HG03439 (cell line): ENCODE measurements around the gene ALKBH3.

ENCODE experiments used
- ATAC-seq: cut with Tn5 transposase; IDR thresholded peaks from one replicate; pipeline ENCODE4 v1.9.1; 2021; ENCODE audit warnings: mild to moderate bottlenecking, moderate library complexity; ENCODE audit not compliant: unreplicated experiment

ALKBH3 gene

GRCh38 chr11:43936076-43936475, 55.4 kb downstream of the ALKBH3 start:
- no peak for ATAC-seq

- ATAC-seq: no peak
Measured at GRCh38 chr11:43937434-43938411, 57.1 kb downstream of the ALKBH3 start.

- ATAC-seq: no peak
Measured at GRCh38 chr11:43941257-43941994, 60.8 kb downstream of the ALKBH3 start.

GRCh38 chr11:43942662-43943371, 62.2 kb downstream of the ALKBH3 start:
- ATAC-seq: no peak

GRCh38 chr11:43943372-43943930, 62.8 kb downstream of the ALKBH3 start:
- no peak for ATAC-seq

- no peak for ATAC-seq
Measured at GRCh38 chr11:43943931-43944751, 63.5 kb downstream of the ALKBH3 start.

GRCh38 chr11:43944761-43945311, 64.2 kb downstream of the ALKBH3 start:
- ATAC-seq: no peak

GRCh38 chr11:43947003-43947500, 66.4 kb downstream of the ALKBH3 start:
- no peak for ATAC-seq

- ATAC-seq: no peak
Measured at GRCh38 chr11:43947815-43948214, 67.2 kb downstream of the ALKBH3 start.

GRCh38 chr11:43948341-43949225, 68.0 kb downstream of the ALKBH3 start:
- ATAC-seq: no peak

- ATAC-seq: no peak
Measured at GRCh38 chr11:43950311-43950855, 69.8 kb downstream of the ALKBH3 start.

GRCh38 chr11:43951231-43951630, 70.6 kb downstream of the ALKBH3 start:
- ATAC-seq: no peak

- ATAC-seq: no peak
Measured at GRCh38 chr11:43952020-43952400, 71.4 kb downstream of the ALKBH3 start.

- no peak for ATAC-seq
Measured at GRCh38 chr11:43952401-43953342, 72.0 kb downstream of the ALKBH3 start.

GRCh38 chr11:43953521-43953920, 72.9 kb downstream of the ALKBH3 start:
- no peak for ATAC-seq

- ATAC-seq: no peak
Measured at GRCh38 chr11:43954241-43954640, 73.6 kb downstream of the ALKBH3 start.
